ENCODE results near the gene ANKRD2.
"Not testable (repeated sequence)": the region's sequence is repeated elsewhere in the genome, so short reads cannot be mapped to it uniquely, and the experiment has no call there.

ANKRD2 gene

DNA sequence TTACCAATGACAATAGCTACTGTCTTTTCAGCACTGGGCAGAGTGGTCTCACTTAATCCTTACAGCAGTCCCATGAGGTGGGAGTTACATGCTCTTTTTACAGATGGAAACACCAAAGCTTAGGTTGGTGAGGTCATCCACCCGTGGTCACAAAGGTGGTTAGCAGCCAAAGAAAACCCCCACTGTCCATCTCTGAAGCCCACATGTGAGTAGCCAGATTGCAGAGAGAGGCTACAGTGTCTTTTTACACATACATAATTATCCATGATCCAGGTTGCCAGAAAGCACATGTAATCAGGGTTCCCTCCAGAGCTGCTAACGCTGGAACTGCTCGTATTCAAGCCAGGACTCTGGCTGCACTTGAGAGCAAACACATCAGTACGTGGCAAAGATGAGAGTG is 24.6 kb upstream of the ANKRD2 start:
- DNase-seq: no peak

DNA sequence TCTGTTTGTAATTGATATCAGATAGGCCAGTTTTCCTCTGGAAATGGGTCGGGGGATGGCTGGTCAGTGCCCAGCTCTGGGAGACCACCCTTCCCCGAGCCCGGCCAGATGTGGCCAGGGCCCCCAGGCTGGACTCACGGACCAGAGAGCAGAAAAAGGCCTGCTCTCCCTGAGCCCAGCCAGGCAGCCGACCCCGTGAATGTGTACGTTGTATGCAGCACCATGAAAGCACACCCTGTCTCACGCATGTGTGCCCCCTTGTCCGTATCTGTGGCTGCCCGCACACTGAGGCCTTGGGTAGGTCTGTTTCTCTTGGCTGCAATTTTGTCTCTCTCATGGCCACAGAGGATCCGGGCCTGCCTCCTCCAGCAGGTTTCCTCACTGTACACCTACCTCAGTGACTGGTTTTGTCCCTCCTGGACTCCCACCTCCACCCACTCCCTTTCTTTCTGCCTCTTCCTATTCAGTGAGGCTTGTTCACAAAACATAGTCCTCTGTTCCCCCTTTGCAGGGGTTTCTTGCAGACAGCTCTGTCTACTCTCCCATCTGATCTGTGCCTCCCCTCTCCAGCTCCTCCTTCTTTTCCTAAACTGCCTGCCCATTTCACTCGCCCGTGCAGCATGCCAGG is 23.6 kb upstream of the ANKRD2 start:
- no peak for DNase-seq

DNA sequence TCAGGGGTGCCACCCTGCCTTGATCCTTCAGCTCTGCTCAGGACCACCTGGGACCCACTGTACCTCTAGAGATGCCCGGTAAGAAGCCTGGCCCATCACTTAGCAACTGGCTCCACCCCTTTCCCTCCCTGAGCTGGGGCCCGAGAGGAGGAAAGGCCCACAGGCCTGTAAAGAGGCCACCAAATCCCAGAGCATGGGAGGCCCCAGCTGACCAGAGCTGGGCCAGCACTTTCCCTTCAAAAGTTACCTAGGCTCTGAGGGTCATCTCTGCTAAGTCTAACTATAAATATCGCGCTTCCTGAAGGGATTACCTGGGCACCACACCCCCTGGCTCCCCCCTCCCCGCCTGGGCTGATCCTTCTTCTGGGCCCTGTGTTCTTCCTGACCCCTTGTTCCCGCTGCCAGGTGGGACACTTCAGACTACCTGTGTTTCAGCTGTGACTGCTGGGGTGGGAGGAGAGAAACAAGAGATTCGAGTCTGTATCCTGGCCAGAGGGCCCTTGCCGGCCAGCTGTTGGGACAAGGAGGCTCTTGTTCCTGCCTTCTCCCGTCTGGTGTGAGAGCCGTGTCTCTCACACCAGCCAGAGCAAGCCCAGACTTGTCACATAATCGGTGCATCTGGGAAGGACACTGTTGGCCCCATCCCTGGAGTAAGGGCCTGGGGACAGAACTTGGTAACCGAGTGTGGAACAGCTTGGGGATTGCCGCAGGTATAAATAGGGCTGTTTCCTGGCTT is 22.8 kb upstream of the ANKRD2 start:
- no peak for DNase-seq

DNA sequence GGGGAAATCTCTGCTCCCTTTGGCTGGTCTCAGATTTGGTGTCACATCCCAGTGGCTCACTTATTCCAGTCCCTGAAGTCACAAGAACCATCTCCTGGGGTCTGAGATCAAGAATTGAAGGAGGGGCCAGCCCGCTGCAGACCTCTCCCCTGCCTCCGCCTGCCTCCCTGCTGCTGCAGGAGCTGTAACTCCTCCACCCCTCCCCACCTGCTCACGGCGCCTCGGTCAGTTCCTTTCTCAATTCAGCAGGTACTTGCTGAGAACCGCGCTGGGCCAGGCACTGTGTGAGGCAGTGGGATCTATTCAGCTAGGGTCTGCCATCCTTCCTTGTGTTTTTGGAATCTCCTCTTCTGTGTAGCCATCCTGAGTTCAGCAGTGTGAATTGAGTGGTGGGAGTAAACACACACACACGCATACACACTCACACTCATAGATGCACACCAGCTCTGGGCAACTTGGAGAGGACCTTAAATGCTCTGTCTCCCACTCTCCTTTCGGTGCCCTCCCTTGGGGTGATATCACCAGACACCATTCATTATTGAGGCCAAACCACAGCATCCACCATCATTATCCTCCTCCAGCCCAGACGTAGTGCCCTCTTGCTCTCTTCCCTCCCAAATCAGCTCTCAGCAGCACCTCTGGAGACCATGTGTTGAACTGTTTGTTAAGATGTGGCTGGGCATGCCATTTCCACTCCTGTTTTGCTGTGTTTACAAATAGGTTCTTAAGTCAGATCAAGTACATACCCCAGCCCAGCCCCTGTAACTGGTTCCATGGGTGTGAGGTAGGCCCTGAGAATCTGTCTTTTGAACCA is 22.0 kb upstream of the ANKRD2 start:
- no peak for DNase-seq

DNA sequence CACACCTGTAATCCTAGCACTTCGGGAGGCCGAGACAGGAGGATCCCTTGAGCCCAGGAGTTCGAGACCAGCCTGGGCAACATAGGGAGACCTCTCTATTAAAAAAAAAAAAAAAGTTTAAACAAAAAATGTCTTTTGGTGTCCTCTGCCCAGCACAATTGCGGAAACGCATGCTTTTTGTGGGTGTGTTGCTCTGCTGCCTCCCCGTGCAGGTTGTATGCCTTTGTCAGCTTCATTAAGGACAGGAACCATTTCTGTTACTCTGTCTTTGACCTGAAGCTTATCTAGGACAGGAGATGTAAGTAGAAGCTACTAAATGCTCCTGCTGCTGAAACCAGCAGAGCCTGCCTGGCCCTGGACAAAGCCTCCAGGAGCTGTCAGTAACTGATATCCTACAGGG is 21.3 kb upstream of the ANKRD2 start:
- no peak for DNase-seq

DNA sequence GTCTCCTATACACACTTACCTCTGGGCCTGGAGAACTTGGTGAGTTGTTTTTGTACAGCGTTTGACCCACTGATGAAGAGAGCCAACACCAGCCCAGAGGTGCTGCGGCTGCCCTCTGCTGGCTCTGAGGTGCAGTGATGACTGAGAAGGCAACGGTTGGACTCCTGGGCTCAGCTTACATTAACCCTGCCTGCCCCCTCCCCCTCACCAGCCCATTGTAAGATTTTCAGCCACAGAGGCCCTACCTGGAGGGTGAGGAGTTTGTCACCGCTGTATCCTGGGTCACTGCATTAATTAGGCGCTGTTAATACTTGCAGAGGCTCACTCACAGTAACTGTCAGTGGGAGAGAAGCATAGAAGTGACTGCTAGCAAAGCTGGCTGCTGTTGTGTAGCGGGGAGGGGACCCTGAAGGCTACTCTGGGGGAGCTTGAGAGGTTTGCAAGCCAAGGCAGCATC is 19.0 kb upstream of the ANKRD2 start:
- no peak for DNase-seq

DNA sequence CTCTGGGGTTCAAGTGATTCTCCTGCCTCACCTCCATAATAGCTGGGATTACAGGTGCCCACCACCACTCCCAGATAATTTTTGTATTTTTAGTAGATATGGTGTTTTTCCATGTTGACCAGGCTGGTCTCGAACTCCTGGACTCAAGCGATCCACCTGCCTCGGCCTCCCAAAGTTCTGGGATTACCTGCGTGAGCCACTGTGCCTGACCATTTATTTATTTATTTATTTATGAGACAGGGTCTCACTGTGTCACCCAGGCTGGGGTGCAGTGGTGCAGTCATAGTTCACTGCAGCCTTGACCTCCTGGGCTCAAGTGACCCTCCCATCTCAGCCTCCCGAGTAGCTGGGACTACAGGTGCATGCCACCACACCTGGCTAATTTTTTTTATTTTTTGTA is 18.2 kb upstream of the ANKRD2 start:
- not testable (repeated sequence) for DNase-seq

DNA sequence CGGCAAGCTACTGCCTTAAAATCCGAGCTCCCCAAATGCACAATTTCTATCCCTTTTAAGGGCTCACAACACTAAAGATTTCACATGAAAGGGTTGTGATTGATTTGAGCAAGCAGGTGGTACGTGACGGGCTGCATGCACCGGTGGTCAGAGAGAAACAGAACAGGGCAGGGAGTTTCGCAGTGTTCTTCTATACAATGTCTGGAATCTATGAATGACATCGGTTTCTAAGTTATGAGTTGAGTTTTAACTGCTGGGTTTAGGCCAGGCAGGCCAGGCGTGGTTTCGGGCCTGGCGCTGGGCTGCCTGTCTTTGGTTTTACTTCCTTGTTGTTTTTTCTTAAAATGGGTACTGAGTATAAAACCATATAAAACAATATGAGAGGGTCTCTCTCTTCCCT is 17.0 kb upstream of the ANKRD2 start:
- DNase-seq: not testable (repeated sequence)

DNA sequence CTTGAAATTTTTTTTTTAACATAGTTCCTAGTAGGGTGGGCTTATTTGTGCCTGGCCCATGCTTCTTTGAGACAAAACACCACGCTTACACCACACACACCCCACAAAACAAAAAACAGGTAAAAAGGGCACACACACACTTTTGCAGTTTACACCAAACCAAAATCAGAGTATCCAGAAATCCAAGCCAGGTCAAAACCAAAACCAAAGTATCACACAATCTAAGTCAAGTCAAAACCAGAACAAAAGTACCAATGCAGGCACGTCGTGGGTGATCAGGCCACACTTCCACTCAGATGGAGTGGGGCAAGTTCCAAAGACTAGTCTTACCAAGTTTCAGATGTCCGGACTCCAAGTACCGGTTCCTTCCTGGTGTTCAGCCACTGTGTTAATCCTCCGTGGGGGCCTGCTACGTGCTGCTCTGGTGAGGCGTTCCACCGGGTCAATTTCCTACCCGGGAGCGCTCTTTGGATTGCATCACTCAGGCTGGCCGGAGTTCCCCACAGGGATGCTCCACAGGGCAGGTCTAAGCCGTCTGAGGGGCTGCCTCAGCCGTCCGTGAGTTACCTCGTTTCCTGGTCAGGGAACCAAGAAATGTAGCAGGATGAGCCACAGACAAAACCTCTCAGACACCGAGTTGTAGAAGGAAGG is 11.7 kb upstream of the ANKRD2 start:
- not testable (repeated sequence) for DNase-seq

DNA sequence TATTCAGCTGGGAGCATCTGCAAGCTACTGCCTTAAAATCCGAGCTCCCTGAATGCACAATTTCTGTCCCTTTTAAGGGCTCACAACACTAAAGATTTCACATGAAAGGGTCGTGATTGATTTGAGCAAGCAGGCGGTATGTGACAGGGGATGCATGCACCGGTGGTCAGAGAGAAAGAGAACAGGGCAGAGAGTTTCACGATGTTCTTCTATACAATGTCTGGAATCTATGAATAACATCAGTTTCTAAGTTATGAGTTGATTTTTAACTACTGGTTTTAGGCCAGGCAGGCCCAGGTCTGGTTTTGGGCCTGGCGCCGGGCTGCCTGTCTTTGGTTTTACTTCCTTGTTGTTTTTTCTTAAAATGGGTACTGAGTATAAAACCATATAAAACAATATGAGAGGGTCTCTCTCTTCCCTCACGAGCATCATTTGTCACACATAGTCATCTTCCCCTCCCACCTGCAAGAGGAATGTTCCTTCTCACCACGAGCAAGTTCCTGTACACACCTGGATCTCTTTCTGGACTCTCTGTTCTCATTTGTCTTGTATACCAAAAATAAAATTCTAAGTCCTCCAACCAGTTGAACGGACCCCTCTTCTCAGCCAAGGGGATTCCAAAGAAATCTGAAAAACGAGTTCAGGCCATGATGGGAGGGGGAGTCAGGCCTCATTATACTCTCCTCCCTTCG is 11.0 kb upstream of the ANKRD2 start:
- DNase-seq: not testable (repeated sequence)

DNA sequence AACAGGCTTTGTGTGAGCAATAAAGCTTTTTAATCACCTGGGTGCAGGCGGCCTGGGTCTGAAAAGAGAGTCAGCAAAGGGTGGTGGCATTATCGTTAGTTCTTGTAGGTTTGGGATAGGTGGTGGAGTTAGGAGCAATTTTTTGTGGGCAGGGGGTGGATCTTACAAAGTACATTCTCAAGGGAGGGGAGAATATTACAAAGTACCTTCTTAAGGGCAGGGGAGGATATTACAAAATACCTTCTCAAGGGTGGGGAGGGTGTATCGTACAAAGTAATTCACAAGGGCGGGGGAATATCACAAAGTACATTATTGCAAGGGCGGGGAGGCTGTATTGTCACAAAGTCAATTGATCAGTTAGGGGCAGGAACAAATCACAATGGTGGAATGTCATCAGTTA is 10.2 kb upstream of the ANKRD2 start:
- not testable (repeated sequence) for DNase-seq

DNA sequence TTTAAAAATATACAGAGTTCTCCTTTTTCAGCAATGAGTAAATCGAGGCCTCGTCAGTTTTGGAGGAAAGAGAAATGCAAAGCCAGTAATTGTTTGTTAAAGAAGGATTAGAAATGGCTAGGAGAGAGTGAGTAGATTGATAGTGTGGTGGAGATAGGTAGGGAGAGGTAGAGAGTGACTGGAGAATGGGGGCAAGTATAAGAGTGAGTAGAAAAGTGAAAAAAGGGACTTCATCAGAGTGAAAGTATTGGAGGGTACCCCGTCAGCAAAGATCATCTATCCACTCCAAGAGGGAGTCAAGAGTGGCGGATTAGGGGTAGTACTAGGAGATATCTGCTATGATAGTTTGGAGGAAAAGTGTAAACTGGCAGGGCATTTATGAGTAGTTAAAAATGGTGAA is 9.2 kb upstream of the ANKRD2 start:
- no peak for DNase-seq

DNA sequence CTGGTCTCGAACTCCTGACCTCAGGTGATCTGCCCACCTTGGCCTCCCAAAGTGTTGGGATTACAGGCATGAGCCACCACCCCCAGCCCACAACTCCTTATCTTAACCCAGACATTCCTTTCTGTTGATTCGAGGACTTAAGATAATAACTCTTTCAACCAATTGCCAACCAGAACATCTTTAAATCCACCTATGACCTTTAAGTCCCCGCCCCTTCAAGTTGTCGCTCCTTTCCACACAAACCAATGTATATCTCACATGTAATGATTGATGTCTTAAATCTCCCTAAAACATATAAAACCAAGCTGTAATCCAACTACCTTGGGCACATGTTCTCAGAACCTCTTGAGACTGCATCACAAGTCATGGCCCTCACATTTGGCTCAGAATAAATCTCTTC is 7.8 kb upstream of the ANKRD2 start:
- no peak for DNase-seq

DNA sequence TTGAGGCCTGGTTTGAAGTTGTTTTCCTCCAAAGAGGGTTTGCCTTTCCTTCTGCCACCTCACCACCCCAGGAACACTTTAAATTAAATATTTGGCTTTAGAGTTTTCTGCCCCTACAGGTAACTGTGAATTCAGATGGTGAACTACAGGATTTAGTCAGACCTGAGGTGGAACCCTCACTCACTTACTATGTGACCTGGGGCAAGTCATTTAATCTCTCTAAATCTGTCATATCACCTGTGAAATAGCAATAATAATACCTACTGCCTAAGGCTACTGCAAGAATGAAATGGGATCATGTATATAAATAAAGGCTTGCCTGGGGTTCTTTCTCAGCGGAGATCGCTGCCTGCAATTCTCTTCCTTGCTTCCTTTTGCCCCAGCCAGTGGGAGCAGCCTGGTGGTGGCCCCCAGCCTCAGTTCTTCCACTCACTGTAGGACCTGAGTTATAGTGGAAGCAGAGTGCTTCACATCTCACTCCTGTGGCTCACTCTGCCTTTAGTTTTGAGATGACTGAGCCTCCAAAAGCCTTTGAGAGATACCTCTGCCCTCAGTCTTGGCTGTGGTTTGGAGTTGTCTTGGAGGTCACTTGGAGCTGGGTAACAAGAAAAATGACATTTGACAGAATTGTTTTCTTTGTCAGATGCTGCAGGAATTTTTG is 6.1 kb upstream of the ANKRD2 start:
- DNase-seq: no peak

DNA sequence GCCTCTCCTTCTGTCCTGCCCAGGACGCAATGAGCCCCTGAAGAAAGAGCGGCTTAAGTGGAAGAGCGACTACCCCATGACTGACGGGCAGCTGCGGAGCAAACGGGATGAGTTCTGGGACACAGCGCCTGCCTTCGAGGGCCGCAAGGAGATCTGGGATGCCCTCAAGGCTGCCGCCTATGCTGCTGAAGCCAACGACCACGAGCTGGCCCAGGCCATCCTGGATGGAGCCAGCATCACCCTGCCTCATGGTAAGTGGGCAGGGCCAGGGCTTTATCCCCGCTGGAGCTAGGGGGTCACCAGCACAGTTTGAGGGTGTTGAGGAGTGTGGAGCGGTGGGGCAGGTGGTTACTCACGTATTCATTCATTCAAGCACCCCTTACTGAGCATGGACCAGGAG is 4.7 kb upstream of the ANKRD2 start:
- no peak for DNase-seq

DNA sequence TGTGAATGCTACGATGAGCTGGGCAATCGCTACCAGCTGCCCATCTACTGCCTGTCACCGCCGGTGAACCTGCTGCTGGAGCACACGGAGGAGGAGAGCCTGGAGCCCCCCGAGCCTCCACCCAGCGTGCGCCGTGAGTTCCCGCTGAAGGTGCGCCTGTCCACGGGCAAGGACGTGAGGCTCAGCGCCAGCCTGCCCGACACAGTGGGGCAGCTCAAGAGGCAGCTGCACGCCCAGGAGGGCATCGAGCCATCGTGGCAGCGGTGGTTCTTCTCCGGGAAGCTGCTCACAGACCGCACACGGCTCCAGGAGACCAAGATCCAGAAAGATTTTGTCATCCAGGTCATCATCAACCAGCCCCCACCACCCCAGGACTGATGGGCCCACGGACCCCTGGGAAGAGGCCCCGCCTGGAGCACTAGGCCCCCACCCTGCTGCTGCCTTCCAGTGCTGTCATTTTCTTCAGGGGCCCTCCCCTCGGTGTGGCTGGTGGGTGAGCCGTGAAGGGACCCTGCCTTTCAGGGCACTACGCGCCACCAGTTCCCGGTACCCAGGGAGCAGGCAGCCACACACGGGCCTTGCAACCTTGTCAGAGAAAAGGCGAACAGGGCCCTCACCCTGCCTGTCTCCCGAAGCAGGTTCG is 2.3 kb upstream of the ANKRD2 start:
- no peak for DNase-seq

DNA sequence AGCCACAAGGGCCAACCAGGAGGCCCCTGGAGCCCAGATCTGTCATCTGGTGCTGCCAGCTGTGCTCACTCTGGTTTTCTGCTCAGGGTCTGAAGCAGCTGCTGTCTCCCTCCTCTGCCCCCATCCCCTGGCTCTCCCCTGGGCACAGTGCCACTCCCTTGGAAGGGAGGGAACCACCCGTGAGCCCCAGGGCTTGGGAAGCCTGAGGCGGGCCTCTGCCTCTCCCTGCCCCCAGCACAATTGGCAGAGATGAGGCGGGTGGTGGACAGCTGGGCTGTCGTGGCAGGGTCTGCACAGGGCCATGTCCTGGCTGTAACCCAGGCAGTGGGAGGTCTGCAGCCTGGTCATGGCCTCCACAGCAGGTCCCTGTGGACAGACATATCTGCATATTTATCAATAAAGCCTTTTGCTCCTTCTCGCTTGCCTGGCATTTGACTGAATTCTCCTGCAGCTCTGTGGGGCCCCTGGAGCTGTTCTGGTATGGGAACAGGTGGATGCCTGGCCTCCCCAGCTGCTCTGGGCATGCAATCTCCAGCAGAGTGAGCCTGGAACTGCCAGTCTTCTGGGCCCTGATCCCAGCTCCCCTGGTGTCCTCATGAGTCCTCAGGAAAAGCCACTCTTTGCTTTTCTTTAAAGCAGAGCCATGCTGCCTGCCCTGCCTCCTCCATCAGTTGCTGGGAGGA is 1.6 kb upstream of the ANKRD2 start:
- DNase-seq: no peak

DNA sequence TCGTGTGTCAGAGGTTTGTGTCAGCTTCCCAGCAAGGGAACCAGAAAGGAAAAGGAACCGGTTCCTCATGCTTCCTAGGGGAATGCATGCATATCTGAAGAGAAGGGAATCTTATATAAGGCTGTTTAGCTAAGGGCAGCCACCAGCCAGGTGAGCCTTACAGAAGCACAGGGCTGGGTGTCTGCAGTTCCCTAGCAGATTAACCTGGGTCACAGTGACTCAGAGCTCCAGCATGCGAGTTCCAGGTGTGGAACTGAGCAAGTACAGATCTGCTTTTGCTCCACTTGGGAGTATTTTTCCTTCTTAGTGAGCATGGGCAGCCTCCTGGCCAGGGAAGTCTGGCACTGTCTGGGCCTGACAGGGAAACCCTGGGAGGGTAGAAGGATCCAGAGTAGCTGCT is 957 bp upstream of the ANKRD2 start:
- DNase-seq: no peak

DNA sequence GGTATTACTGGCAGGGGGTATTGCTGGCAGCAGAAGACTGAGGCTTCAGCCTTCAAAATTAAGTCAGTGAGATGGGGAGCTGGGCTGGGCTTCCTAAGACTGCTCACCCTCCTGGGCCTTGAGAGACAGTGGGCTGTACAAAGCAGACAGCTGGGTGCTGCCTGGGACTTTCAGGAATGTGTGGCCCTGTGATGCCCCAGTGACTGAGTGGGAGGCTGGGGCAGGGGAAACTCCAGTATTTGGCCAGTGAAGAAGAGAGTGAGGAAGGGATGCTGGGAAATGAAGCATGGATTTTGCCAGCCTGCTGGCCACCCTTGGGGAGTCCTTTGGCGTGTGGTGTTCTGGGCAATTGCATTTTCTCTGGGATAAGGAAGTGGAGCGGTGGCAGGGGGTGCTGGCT is 442 bp downstream of the ANKRD2 start:
- DNase-seq: no peak

DNA sequence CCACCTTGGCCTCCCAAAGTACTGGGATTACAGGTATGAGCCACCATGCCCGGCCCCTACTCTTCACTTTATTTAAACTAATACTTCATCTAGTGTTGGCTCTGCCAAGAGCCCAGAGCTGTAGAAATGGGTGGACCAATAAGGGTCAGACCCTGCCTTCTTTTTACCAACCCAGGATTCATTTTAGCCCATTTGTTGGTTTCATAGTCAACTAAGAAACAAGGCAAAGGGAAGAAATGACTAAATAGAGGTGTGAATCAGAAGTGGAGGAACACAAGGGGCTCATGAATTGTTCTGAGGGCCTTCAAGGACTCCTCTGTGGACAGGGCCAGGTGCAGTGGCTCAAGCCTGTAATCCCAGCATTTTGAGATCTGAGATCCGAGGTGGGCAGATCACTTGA is 1.1 kb downstream of the ANKRD2 start:
- DNase-seq: no peak

Data from NCI-H1048 (cell line).